ENCODE data around the gene GPR68. TPM values are rescaled to one million over a fixed set of nuclear protein-coding genes. Genes with fewer than 3 reads are reported as not detected.

The GPR68 gene
- 0.20 and 0.44 TPM in 2 replicates for total RNA-seq
- 0.42 TPM in 1 of 2 replicates, not detected in the other for polyA plus RNA-seq

- H4K20me1 ChIP-seq (ENCODE audit: insufficient read depth, poor library complexity, severe bottlenecking) = no peaks in the 10 kb centered on the region
- no peaks in the 10 kb centered on the region for H3K9me3 ChIP-seq (ENCODE audit: low read depth)
- H3K79me2 ChIP-seq = no peaks in the 10 kb centered on the region
- no peaks in the 10 kb centered on the region for H3K4me1 ChIP-seq (ENCODE audit: insufficient read depth)
- no peak for TF ChIP-seq CTCF (IDR thresholded peaks at IDR 0.05; ENCODE audit: poor library complexity)
- no peak for TF ChIP-seq EZH2phosphoT487 (IDR thresholded peaks at IDR 0.05; ENCODE audit: low read depth, severe bottlenecking, unreplicated experiment)
- TF ChIP-seq EZH2 (IDR thresholded peaks at IDR 0.05; ENCODE audit: borderline replicate concordance) = no peak
- no peak within 1 kb of the TSS for H3K4me2 ChIP-seq
- 47% methylated on average over 12 of the region's 12 CpGs for WGBS (ENCODE audit: low lambda C conversion rate, missing lambda C conversion rate)
- no peak within 1 kb of the TSS for H3K27ac ChIP-seq
- no peak within 1 kb of the TSS for H2AFZ ChIP-seq
- no peaks in the 10 kb centered on the region for H3K36me3 ChIP-seq (replicated peaks; ENCODE audit: insufficient read depth, low read depth)
- DNase-seq (ENCODE audit: low spot score) = peak; percentile 51
- H3K27me3 ChIP-seq = no peaks in the 10 kb centered on the region
- no peaks in the 10 kb centered on the region for H3K9me2 ChIP-seq (replicated peaks; ENCODE audit: insufficient read depth)
- no peak within 1 kb of the TSS for H3K4me3 ChIP-seq
Measured at GRCh38 chr14:91244501-91244901, at the start of gene GPR68. TSS of gene GPR68 (minus strand) at chr14:91244704. CDS start at chr14:91235050, 9,654 bp downstream.

GRCh38 chr14:91294153-91294552 is 49.6 kb upstream of the GPR68 start:
- no peaks in the 10 kb centered on the region for H3K4me1 ChIP-seq (ENCODE audit: insufficient read depth)
- no peaks in the 10 kb centered on the region for H3K9me3 ChIP-seq (ENCODE audit: low read depth)
- H3K36me3 ChIP-seq (replicated peaks; ENCODE audit: insufficient read depth, low read depth) = no peaks in the 10 kb centered on the region
- no peak overlapping the region for H3K4me3 ChIP-seq
- no peak for DNase-seq (ENCODE audit: low spot score)
- no peaks in the 10 kb centered on the region for H3K9me2 ChIP-seq (replicated peaks; ENCODE audit: insufficient read depth)
- no peaks in the 10 kb centered on the region for H3K27me3 ChIP-seq
- WGBS (ENCODE audit: low lambda C conversion rate, missing lambda C conversion rate) = 90% methylated on average over 7 of the region's 7 CpGs
- no peak for TF ChIP-seq EZH2 (IDR thresholded peaks at IDR 0.05; ENCODE audit: borderline replicate concordance)
- TF ChIP-seq CTCF (IDR thresholded peaks at IDR 0.05; ENCODE audit: poor library complexity) = no peak
- TF ChIP-seq EZH2phosphoT487 (IDR thresholded peaks at IDR 0.05; ENCODE audit: low read depth, severe bottlenecking, unreplicated experiment) = no peak
- H4K20me1 ChIP-seq (ENCODE audit: insufficient read depth, poor library complexity, severe bottlenecking) = no peaks in the 10 kb centered on the region
- H3K4me2 ChIP-seq = no peak overlapping the region
- H2AFZ ChIP-seq = no peak overlapping the region
- H3K79me2 ChIP-seq = no peaks in the 10 kb centered on the region
- no peak overlapping the region for H3K27ac ChIP-seq

- no peak overlapping the region for H2AFZ ChIP-seq
- H3K79me2 ChIP-seq = no peaks in the 10 kb centered on the region
- H3K4me3 ChIP-seq = no peak overlapping the region
- no peaks in the 10 kb centered on the region for H3K27me3 ChIP-seq
- TF ChIP-seq EZH2phosphoT487 (IDR thresholded peaks at IDR 0.05; ENCODE audit: low read depth, severe bottlenecking, unreplicated experiment) (no peak), EZH2 (IDR thresholded peaks at IDR 0.05; ENCODE audit: borderline replicate concordance) (no peak), CTCF (IDR thresholded peaks at IDR 0.05; ENCODE audit: poor library complexity) (no peak)
- H3K9me3 ChIP-seq (ENCODE audit: low read depth) = no peaks in the 10 kb centered on the region
- WGBS (ENCODE audit: low lambda C conversion rate, missing lambda C conversion rate) = 64% methylated on average over 5 of the region's 12 CpGs
- no peaks in the 10 kb centered on the region for H3K36me3 ChIP-seq (replicated peaks; ENCODE audit: insufficient read depth, low read depth)
- H4K20me1 ChIP-seq (ENCODE audit: insufficient read depth, poor library complexity, severe bottlenecking) = no peaks in the 10 kb centered on the region
- H3K27ac ChIP-seq = no peak overlapping the region
- H3K4me2 ChIP-seq = no peak overlapping the region
- H3K9me2 ChIP-seq (replicated peaks; ENCODE audit: insufficient read depth) = no peaks in the 10 kb centered on the region
- H3K4me1 ChIP-seq (ENCODE audit: insufficient read depth) = no peaks in the 10 kb centered on the region
- no peak for DNase-seq (ENCODE audit: low spot score)
Measured at GRCh38 chr14:91293281-91293680, 48.8 kb upstream of the GPR68 start.

- DNase-seq (ENCODE audit: low spot score) = no peak
- H4K20me1 ChIP-seq (ENCODE audit: insufficient read depth, poor library complexity, severe bottlenecking) = no peaks in the 10 kb centered on the region
- TF ChIP-seq EZH2 (IDR thresholded peaks at IDR 0.05; ENCODE audit: borderline replicate concordance) (no peak), CTCF (IDR thresholded peaks at IDR 0.05; ENCODE audit: poor library complexity) (no peak), EZH2phosphoT487 (IDR thresholded peaks at IDR 0.05; ENCODE audit: low read depth, severe bottlenecking, unreplicated experiment) (no peak)
- 95% methylated on average over 15 of the region's 15 CpGs for WGBS (ENCODE audit: low lambda C conversion rate, missing lambda C conversion rate)
- no peaks in the 10 kb centered on the region for H3K36me3 ChIP-seq (replicated peaks; ENCODE audit: insufficient read depth, low read depth)
- no peak overlapping the region for H2AFZ ChIP-seq
- H3K4me3 ChIP-seq = no peak overlapping the region
- no peaks in the 10 kb centered on the region for H3K9me2 ChIP-seq (replicated peaks; ENCODE audit: insufficient read depth)
- no peak overlapping the region for H3K27ac ChIP-seq
- H3K79me2 ChIP-seq = no peaks in the 10 kb centered on the region
- no peaks in the 10 kb centered on the region for H3K4me1 ChIP-seq (ENCODE audit: insufficient read depth)
- no peaks in the 10 kb centered on the region for H3K9me3 ChIP-seq (ENCODE audit: low read depth)
- no peak overlapping the region for H3K4me2 ChIP-seq
- no peaks in the 10 kb centered on the region for H3K27me3 ChIP-seq
Measured at GRCh38 chr14:91292491-91292890, 48.0 kb upstream of the GPR68 start.
